HG03103 (cell line): ENCODE measurements around the gene XKR7.

Experiments
- ATAC-seq: cut with Tn5 transposase; IDR thresholded peaks from one replicate; pipeline ENCODE4 v1.9.1; 2021; ENCODE audit warnings: low read depth; ENCODE audit not compliant: unreplicated experiment

The XKR7 gene

GRCh38 chr20:32036252-32036651, 68.3 kb downstream of the XKR7 start:
- no peak for ATAC-seq

DNA sequence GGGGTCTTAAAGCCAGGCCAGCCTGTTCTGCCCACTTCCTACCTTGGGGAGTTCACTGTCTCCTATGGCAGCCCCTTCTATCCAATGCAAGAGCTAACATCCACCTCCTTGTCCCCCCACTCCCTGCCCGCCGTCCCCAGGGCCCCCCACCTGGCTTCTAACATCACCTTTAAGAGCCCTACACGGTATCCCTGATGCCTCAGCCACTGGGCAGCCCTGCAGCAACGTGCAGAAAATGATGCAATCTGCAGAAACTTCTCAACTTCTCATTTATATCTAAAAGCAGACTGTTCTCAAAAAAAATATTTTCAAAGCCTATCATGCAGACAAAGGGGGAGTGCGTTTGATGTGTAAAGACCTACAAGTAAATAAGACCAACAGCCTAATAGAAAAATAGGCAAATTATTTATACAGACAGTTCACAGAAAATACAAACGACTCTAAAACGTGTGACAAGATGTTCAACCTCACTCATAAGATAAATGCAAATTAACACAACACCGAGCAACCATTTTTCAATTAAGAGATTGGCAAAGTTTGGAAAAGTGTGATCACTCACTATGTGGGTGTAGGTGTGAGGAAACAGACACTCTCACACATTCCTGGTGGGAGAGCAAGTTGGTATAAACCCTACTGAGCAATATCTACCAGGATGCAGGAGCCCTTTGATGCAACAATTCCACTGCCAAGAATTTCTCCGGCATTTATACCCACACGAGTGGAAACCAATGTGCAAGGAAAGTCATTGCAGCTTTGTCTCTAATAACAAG, 69.0 kb downstream of the XKR7 start:
- ATAC-seq = no peak

DNA sequence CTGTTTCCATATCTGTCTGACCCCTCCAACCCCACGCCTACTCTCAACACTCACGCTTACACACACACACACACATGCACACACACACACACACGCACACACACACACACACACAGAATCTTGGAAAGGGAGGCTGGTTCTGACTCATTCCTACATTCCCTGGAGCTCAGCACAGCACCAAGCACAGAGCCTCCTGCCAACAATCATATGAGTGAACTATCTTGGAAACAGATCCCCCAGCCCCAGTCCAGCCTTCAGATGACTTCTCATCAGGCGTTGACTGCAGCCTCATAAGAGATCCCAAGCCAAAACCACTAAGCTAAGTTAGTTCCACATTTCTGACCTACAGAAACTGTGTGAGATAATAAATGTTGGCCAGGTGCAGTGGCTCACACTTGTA, 70.0 kb downstream of the XKR7 start:
- no peak for ATAC-seq

- ATAC-seq = no peak
Observed at GRCh38 chr20:32040142-32040953, 72.4 kb downstream of the XKR7 start.

- ATAC-seq = no peak
Observed at GRCh38 chr20:32045999-32046398, 78.0 kb downstream of the XKR7 start.

GRCh38 chr20:32050324-32050841, 82.4 kb downstream of the XKR7 start:
- no peak for ATAC-seq

DNA sequence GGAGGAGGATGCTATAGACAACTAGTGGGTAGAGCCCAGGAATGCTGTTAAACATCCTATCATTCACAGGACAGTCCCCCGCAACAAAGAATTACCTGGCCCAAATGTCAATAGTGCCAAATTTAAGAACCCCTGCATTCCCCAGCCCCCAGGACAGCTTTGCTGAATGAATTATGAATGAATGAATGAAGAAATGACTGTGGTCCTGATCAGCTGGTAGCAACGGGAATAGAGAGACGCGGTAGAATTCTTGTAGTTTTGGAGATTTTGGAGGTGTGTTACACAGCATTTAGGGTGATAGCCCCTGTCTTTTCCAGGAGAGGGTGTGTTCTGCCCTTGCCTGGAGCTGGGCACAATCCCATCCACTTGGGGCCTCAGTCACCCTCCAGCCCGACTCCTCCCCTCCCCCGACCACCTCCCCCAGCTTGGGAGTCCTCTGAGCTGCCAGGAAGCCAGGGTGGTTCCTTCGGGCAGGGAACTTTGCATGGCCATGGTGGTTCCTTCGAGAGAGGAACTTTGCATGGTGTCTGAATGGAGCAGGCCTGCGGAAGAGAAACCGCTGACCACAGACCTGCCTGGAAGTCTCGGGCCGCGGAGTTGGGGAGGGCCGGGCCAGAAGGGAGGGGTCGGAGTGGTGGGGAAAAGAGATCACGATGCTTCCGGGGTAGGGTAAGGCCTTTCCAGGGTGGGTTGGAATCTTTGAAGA, 83.1 kb downstream of the XKR7 start:
- ATAC-seq = no peak

GRCh38 chr20:32051720-32052089, 83.8 kb downstream of the XKR7 start:
- ATAC-seq = no peak

DNA sequence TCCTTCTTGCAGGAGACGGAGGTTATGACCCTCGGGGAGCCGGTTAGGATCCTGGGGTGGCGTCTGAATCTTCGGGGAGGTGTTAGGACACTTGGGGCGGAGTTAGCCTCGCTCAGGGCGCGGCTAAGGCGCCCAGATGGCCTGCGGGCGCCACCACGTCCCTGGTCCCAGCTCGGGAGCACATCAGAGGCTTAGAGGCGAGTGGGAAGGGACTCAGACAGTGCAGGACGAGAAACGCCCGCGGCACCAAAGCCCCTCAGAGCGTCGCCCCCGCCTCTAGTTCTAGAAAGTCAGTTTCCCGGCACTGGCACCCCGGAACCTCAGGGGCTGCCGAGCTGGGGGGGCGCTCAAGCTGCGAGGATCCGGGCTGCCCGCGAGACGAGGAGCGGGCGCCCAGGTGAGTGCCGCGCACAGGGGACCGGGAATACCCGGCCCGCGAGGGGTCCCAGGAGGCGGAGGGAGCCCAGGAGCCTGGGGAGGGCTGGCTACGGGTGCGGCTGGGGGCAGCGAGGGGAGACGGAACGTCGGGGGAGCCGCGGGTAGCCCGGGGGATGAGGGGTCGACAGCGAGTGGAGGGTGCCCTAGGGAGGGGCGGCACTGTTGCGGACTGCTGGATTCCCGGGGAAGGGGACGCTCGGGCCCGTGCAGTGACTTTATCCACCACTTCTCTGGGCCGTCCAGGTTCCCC, 84.3 kb downstream of the XKR7 start, which contains the start of gene HCK:
TSS of gene HCK (plus strand) at position 153 of the 688 bp plus-strand sequence.
- no peak for ATAC-seq

DNA sequence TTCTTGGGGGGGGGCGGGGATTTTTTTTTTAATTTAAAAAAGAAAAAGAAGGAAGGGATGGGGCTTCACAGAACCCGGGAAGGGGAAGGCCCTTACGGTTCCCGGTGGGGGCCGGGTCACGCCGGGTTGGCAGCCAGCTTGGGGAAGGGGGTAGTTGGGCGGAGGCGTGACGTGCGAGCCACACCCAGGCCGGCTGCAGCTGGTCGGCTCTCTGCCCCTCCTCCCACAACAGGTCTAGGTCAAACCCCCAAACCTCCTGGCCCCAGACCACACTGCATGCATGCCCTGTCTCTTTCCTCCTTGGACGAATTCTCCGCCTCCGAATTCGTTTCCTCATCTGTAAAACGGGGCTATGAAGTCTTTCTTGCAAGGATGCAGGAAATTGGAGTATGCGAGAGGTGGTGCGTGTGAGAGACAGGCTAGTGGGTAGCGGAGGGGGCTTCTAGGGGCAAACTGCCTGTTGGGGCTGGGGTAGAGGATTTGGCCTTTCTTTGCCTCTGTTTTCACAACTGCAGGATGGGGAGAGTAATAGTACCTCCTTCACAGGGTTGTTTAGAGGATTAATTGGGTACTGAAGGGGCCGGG, 84.9 kb downstream of the XKR7 start:
- ATAC-seq = no peak
